Measurements from ENCODE around the gene CFAP45. TPM values are rescaled to one million over a fixed set of nuclear protein-coding genes. Genes with fewer than 3 reads are reported as not detected.
A peak's percentile ranks its signal among the peaks of the same experiment; 100 is the strongest.

The CFAP45 gene
- total and polyA plus RNA-seq, 2 donors: 0.48 to 1.0 TPM

DNA sequence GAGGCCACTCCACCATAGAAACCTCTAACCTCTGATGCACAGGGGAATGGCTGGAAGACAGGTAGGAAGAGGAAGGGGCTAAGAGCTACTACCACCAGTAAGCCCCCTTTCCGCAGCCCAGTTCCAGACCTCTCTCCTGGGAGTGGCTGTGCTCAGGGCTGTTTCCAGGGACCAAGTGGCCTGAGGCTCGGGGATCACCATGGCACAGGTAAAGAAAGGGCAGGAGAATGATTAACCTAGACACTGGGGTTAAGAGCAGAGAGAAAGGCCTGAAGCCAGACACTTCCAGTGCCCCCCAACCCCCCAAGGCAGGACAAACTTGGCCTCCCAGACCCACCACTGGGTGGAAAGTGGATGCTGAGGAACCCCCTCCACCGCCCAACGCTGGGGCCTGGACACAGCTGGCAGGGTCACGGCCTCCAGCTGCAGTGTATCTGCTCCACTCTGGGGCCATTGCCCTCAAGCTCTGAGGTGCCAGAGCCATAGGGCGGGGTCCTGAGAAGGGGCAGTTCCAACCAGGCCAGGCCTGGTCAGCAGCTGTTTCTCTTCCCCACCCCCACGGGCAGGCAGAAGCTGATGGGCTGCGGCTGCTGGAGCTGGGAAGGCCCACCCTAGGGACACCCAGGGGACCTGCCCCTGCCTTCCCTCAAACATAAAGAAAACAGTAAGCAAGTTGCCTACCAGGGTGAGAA is 22.7 kb upstream of the CFAP45 start:
- peaks cover 3% of the 10 kb centered on the region for H3K36me3 ChIP-seq (ENCODE audit: insufficient read depth)
- peak overlapping the region; percentile 15 for H3K4me3 ChIP-seq (ENCODE audit: low read depth, low read length)
- WGBS: 36% methylated on average over 8 of the region's 8 CpGs
- H3K4me1 ChIP-seq (ENCODE audit: insufficient read depth): peaks cover 3% of the 10 kb centered on the region
- peak overlapping the region; percentile 59 for H3K27ac ChIP-seq (ENCODE audit: low read depth)
- no peak for DNase-seq (ENCODE audit: extremely low spot score)

DNA sequence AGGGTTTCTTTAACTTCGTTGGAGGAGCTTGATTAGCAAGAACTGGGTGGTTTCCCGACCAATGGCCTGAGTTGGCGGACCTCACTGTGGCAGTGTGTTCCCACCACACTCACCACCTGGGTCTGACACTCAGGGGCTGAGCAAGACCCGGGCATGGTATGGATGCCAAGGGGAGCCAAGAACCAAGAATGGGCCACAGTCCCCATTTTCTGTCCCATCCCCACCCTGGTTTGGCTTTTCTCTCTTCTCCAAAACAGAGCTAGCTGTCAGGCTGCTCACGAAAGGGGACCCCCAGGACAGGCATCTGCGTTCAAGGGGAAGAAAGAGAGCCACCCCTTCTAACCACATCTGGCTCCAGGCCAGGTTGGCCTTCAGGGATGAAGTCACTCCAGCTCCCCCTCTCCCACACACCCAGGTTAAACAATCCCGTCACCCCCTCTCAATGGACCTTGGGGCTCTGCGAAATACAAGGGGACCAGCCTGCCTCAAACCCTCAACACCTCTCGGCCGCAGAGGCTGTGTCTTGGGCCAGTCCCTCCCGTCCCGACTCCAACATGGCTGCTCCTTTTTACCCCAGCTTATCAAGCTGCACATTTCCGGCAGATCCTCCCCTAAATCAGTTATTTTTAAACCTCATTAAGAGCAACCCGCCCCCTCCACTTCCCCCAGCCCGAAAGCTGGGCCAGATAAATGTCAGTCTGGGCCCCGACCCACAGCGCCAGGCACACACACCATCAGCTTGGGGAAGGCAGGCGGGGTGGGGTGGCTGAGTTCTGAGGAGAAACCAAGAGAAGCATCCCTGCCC is 21.9 kb upstream of the CFAP45 start:
- Histone ChIP-seq H3K27ac (ENCODE audit: low read depth) (peak overlapping the region; percentile 44), H3K4me3 (ENCODE audit: low read depth, low read length) (no peak overlapping the region), H3K4me1 (ENCODE audit: insufficient read depth) (peaks cover 3% of the 10 kb centered on the region), H3K36me3 (ENCODE audit: insufficient read depth) (peaks cover 3% of the 10 kb centered on the region)
- 45% methylated on average over 18 of the region's 18 CpGs for WGBS
- DNase-seq (ENCODE audit: extremely low spot score): no peak

DNA sequence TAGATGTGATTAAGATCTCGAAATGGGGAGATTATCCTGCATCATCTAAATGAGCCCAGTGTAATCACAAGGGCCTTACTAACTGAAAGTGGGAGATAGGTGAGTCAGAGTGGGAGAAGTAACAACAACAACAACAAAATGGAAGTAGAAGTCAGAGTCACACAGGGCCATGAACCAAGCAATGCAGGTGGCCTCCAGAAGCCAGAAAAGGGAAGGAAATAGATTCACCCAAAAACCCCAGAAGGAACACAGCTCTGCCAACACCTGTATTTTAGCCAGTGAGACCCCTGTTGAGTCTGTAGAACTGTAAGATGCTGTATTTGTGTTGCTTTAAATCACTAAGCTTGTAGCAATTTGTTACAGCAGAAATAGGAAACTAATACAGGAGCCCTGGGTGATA is 21.3 kb upstream of the CFAP45 start:
- Histone ChIP-seq H3K36me3 (ENCODE audit: insufficient read depth) (peaks cover 3% of the 10 kb centered on the region), H3K4me3 (ENCODE audit: low read depth, low read length) (no peak overlapping the region), H3K4me1 (ENCODE audit: insufficient read depth) (peaks cover 3% of the 10 kb centered on the region), H3K27ac (ENCODE audit: low read depth) (peak overlapping the region; percentile 44)
- no peak for DNase-seq (ENCODE audit: extremely low spot score)
- 42% methylated on average over 1 of the region's 1 CpG for WGBS

DNA sequence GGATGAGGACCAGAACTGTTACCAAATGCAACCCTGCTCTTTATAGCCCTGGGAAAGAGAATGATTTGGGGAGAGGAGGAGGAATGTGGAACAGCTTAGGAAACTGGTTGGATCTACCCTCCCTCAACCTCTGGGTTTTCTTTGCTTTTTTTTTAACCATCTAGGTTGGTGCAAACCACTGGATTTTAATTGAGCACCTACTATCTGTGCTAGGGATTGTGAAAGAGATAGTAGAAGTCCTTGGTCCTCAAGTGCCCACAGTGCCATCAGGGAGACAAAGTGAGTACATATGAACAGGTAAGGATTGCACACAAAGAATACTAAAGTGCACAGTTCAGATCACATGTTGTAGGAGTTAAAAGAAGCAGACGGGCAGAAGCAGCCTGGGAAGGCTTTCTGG is 20.7 kb upstream of the CFAP45 start:
- H3K4me1 ChIP-seq (ENCODE audit: insufficient read depth): peaks cover 3% of the 10 kb centered on the region
- 79% methylated on average over 1 of the region's 1 CpG for WGBS

DNA sequence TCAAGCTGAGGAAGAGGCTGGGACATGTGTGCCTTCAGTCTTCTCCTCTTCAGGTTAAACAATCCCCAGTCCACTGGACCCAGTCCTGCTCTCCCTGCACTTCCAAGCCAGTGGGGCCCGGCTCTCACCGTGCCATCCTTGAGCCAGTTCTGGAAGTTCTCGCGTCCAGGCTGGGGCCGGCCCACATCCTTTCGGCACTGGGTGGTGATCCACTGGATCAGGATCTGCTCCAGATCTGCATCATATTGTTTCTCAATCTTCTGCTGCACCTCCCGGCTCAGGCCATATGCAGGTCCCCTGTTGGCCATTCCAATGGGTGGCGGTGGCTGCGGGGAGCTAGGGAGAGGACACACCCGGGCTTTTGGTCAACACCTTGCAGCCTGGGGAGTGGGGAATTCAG is 20.2 kb upstream of the CFAP45 start:
- H3K27ac ChIP-seq (ENCODE audit: low read depth): no peak overlapping the region
- no peak for DNase-seq (ENCODE audit: extremely low spot score)
- H3K4me3 ChIP-seq (ENCODE audit: low read depth, low read length): no peak overlapping the region
- peaks cover 3% of the 10 kb centered on the region for H3K4me1 ChIP-seq (ENCODE audit: insufficient read depth)
- 89% methylated on average over 10 of the region's 10 CpGs for WGBS
- peaks cover 3% of the 10 kb centered on the region for H3K36me3 ChIP-seq (ENCODE audit: insufficient read depth)

More for the DNA sequence above, 20.7 kb upstream of the CFAP45 start:
- no peak overlapping the region for H3K27ac ChIP-seq (ENCODE audit: low read depth)
- peaks cover 3% of the 10 kb centered on the region for H3K36me3 ChIP-seq (ENCODE audit: insufficient read depth)
- H3K4me3 ChIP-seq (ENCODE audit: low read depth, low read length): no peak overlapping the region
- DNase-seq (ENCODE audit: extremely low spot score): no peak

DNA sequence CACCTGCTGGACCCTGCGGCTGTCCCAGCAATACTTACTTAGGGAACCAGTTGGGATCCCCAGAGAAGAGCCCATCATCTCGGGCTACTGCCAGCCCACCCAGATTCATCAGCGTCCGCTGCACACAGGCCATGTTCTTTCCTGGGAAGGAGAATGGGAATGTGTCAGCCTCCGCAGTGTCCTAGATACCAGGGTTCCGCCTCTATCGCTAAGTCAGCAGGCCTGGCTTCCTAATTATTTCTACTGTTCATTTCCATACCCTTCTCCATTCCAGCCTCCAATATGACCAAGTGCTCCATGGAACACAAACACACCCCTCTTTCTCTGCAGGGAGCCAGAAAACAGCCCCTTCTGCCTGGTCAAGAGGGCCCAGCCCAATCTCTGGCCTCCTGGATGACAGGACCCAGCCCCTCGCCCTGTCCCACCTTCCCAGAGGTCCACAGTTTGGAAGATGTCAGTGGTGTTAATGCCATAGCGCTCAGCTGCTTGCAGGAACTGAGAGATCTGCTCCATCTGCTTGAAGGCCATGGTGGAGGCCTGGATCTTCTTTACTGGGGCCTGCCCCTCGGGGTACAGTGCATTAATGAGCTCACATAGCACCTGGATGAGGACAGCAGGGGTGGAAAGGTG is 19.4 kb upstream of the CFAP45 start:
- WGBS: 94% methylated on average over 10 of the region's 10 CpGs

DNA sequence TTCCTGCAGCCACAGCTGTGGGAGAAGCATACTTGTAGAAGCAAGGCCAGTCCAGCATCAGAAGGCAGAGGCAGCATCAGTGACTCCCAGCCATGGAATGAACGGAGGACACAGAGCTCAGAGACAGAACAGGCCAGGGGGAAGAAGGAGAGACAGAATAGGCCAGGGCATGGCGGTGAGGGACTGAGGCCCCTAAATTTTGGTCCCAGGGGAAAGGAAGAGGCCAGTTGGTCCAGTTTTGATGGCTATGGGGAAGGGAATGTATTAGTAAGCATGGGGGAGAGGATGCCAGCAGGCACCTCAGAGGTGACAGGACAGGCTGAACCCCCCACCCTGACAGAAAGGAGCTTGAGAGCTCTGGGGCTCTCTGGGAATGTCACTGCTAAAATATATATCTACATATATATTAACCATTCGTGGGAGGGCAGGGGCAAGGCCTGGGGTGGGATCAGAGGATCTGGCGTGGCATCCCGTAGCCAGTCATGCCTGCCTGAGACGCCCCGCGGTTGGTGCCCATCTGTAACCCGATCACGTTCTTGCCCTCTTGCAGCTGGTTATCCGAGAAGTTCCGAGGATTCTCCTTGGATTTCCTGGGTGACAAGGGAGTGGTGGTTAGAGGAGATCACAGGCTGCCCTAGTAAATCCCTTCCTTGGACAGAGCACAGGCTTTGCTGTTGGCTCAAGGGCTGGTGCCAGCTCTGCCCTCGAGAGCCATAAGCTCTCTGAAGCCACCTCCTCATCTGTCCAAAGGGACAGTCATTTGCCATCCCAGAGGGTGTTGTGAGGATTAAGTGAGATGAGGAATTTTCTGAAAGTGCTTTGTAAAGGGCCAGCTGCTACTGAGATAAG is 18.6 kb upstream of the CFAP45 start:
- peaks cover 3% of the 10 kb centered on the region for H3K4me1 ChIP-seq (ENCODE audit: insufficient read depth)
- H3K27ac ChIP-seq (ENCODE audit: low read depth): no peak overlapping the region
- WGBS: 86% methylated on average over 13 of the region's 13 CpGs
- DNase-seq (ENCODE audit: extremely low spot score): no peak
- no peak overlapping the region for H3K4me3 ChIP-seq (ENCODE audit: low read depth, low read length)
- peaks cover 3% of the 10 kb centered on the region for H3K36me3 ChIP-seq (ENCODE audit: insufficient read depth)

More for the DNA sequence above, 19.4 kb upstream of the CFAP45 start:
- Histone ChIP-seq H3K4me1 (ENCODE audit: insufficient read depth) (peaks cover 3% of the 10 kb centered on the region), H3K4me3 (ENCODE audit: low read depth, low read length) (no peak overlapping the region), H3K36me3 (ENCODE audit: insufficient read depth) (peaks cover 3% of the 10 kb centered on the region), H3K27ac (ENCODE audit: low read depth) (no peak overlapping the region)
- no peak for DNase-seq (ENCODE audit: extremely low spot score)

DNA sequence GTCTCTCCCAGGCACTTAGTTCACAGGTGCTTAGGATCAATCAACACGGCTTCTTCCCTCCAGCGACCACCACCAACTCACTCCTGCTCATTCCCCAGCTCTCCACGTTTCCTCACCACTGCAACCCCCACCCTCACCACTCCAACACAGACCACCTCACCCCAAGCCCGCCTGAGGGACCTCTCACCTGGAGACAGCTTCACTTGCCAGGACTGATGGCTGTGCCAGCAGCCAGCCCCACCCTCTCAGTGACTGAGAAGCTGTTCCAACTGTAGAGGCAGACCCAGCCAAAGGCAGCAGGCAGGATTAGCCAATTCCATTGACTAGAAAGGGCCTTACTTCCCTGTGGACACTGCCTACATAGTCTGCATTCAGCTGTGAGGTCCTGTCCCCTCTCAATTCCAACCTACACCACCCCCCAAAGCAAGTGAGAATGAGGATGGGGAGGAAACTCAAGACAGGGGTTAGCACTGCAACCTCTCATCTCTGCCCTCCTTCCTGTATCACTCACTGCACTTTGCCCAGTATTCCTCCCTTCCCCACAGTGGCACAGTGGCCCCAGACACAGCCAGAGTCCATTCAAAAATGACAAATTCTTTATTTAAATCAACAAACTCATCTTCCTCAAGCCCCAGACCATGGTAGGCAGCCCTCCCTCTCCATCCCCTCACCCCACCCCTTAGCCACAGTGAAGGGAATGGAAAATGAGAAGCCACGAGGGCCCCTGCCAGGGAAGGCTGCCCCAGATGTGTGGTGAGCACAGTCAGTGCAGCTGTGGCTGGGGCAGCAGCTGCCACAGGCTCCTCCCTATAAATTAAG is 17.8 kb upstream of the CFAP45 start:
- no peak for DNase-seq (ENCODE audit: extremely low spot score)
- WGBS: 66% methylated on average over 5 of the region's 5 CpGs
- Histone ChIP-seq H3K36me3 (ENCODE audit: insufficient read depth) (peaks cover 3% of the 10 kb centered on the region), H3K4me1 (ENCODE audit: insufficient read depth) (no peaks in the 10 kb centered on the region), H3K27ac (ENCODE audit: low read depth) (no peak overlapping the region), H3K4me3 (ENCODE audit: low read depth, low read length) (no peak overlapping the region)

DNA sequence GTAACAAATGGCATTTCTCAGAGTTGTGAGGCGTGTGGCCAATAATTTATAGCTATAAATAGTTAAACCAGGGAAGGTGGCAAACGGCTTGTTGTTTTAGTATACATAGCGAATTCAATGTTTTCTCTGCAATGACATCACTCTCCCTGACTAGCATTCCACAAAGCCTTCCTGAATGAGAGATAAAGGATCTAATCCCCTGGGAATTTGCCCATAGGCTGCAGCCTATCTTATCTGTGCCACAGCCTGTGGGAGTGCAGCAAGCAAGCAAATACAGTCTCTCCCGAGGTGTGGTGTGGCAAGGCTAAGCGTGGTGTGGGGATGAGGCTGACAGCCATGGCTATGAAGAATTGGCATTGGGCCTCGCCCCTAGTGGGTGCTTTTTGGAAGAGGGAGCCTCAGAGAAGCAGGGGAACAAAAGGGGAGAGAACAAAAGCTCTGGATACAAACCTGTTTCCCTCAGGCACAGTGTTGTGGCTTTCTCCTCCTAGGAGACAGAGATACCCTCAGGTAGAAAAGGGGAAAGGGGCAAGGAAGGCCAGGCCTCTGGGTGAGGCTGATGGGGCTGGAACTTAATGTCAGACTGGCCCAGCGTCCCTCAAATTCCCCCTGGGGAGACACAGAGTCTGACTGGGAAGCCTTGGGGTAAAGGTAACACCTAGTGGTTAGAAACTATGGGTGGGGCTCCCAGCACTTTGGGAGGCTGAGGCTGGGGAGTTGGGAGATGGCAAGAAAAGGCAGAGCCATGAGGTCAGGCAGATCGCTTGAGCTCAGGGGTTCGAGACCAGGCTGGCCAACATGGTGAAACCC is 16.5 kb upstream of the CFAP45 start:
- Histone ChIP-seq H3K4me1 (ENCODE audit: insufficient read depth) (no peaks in the 10 kb centered on the region), H3K36me3 (ENCODE audit: insufficient read depth) (peaks cover 3% of the 10 kb centered on the region), H3K27ac (ENCODE audit: low read depth) (no peak overlapping the region), H3K4me3 (ENCODE audit: low read depth, low read length) (no peak overlapping the region)
- DNase-seq (ENCODE audit: extremely low spot score): no peak
- WGBS: 40% methylated on average over 9 of the region's 9 CpGs

DNA sequence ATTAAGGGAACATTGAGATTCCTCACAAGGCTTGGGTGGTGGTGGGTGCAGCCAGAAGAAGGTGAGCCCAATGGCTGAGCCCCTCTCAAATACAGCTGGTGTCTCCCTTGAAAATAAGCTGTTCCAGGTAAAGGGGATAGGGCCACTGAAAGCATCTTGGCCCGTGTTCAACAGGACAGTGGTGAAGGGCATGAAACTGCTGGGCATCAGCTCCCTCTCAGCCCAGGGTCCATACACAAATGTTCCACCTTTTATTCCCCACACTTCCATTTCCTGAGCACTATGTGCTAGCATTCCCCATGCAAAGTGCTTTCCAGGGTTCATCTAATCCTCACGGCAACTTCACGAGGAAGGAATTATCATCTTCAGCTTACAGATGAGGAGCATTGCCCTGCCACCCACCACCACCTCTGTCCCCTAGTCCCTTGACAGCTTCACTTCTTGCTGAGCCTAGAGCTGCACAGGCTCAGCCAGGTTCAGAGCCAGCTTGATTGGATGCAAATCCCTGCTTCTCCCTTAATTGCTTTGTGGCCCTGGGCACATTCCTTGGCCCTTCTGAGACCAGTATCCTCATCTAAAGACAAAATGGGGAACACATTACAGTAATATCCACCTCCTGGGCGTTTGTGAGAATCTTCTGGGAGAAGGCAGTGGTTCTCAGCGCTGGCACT is 15.7 kb upstream of the CFAP45 start:
- Histone ChIP-seq H3K27ac (ENCODE audit: low read depth) (no peak overlapping the region), H3K4me1 (ENCODE audit: insufficient read depth) (no peaks in the 10 kb centered on the region), H3K4me3 (ENCODE audit: low read depth, low read length) (no peak overlapping the region), H3K36me3 (ENCODE audit: insufficient read depth) (peaks cover 3% of the 10 kb centered on the region)
- no peak for DNase-seq (ENCODE audit: extremely low spot score)
- 33% methylated on average over 5 of the region's 5 CpGs for WGBS

DNA sequence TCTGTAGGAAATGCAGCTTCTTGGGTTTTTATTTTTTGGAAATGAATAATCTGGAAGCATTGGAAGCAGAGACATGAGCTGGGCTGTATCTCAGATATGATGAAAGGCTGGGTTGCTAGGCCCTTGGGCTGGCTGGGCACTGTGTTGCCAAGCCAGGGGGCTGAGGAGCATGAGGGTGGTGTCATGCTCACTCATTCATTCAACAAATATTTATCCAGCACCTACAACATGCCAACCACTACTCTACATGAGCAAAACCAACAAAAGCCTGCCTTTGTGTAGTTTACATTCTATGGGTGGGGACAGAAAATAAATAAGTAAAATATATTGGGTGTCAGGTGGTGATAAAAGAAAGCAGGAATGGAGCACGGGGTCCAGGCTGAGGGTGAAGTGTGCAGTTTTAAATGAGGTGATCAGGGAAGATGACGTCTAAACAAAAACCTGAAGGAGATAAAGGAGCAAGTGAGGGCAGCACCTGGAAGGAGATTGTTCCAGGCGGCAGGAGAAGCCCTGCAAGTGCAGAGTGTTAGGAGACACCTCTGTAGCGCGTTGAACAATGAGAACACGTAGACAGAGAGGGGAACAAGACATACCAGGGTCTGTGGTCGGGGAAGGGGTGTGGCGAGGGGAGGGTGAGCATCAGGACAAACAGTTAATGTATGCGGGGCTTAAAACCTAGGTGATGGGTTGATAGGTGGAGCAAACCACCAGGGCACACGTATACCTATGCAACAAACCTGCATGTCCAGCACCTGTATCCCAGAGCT is 14.5 kb upstream of the CFAP45 start:
- Histone ChIP-seq H3K4me1 (ENCODE audit: insufficient read depth) (no peaks in the 10 kb centered on the region), H3K36me3 (ENCODE audit: insufficient read depth) (peaks cover 3% of the 10 kb centered on the region), H3K27ac (ENCODE audit: low read depth) (no peak overlapping the region), H3K4me3 (ENCODE audit: low read depth, low read length) (no peak overlapping the region)
- DNase-seq (ENCODE audit: extremely low spot score): no peak
- WGBS: 81% methylated on average over 10 of the region's 10 CpGs
